Measurements from ENCODE around the gene LAMA2. TPM values are rescaled to one million over a fixed set of nuclear protein-coding genes. Genes with fewer than 3 reads are reported as not detected.

LAMA2 gene
- total and polyA plus RNA-seq, 2 of the 8 experiments (the other 6 are each of a cell fraction or from before 2014, with no cell fraction given): 1.3 to 3.8 TPM

- POLR2A ChIA-PET (ENCODE audit: partially characterized antibody): no interaction called here
- TF ChIP-seq CTBP2 (IDR thresholded peaks at IDR 0.05; ENCODE audit: borderline replicate concordance, insufficient read depth, insufficient read length, low read length): no peak
- H2BK20ac ChIP-seq (ENCODE audit: low read length): no peak overlapping the region
These were observed 264.0 kb downstream of the LAMA2 start for GRCh38 chr6:129146902-129147301.

More at GRCh38 chr6:129146902-129147301, 264.0 kb downstream of the LAMA2 start:
- H3K14ac ChIP-seq (ENCODE audit: insufficient read length): no peak overlapping the region
- H3K4ac ChIP-seq (replicated peaks; ENCODE audit: insufficient read length, low read depth, low read length): no peak overlapping the region
- no peaks in the 10 kb centered on the region for H3K4me1 ChIP-seq (replicated peaks in 1 of 4; ENCODE audit: control insufficient read depth in 3 of 4, insufficient read depth in 4 of 4, low read length in 3 of 4)
- no peaks in the 10 kb centered on the region for H3K9me3 ChIP-seq (ENCODE audit: insufficient read depth in 2 of 2, low read depth in 1 of 2, low read length in 1 of 2)
- H2BK120ac ChIP-seq (replicated peaks; ENCODE audit: low read depth, low read length): no peak overlapping the region
- no peak overlapping the region for H3K27ac ChIP-seq (ENCODE audit: low read depth, low read length)
- no peak overlapping the region for H3K4me2 ChIP-seq (ENCODE audit: insufficient read depth in 1 of 2, low read depth in 2 of 2, low read length in 2 of 2)
- no peak overlapping the region for H2AK5ac ChIP-seq (ENCODE audit: low read depth, low read length)
- no peak overlapping the region for H2BK12ac ChIP-seq (ENCODE audit: low read depth, low read length)
- no peak overlapping the region for H4K8ac ChIP-seq (ENCODE audit: extremely low read depth, insufficient read depth, low read length)
- no peak overlapping the region for H4K5ac ChIP-seq (ENCODE audit: insufficient read length, low read depth, low read length)
- CTCF ChIA-PET (ENCODE audit: partially characterized antibody): no interaction called here
- H3K79me2 ChIP-seq (ENCODE audit: control insufficient read depth in 1 of 2, insufficient read depth in 2 of 2, low read length in 2 of 2): no peaks in the 10 kb centered on the region
- H3K27me3 ChIP-seq (replicated peaks in 1 of 4; ENCODE audit: control insufficient read depth in 3 of 4, extremely low read depth in 1 of 4, insufficient read depth in 3 of 4, low read length in 3 of 4): no peaks in the 10 kb centered on the region
- no peak for DNase-seq (ENCODE audit: low read depth in 1 of 2, low spot score in 2 of 2)
- H2BK5ac ChIP-seq (ENCODE audit: low read depth, low read length): no peak overlapping the region
- H4K91ac ChIP-seq (replicated peaks; ENCODE audit: insufficient read length, low read length): no peak overlapping the region
- no peak overlapping the region for H2BK15ac ChIP-seq (ENCODE audit: low read length)
- H3K23ac ChIP-seq (ENCODE audit: insufficient read length): no peak overlapping the region
- H3K79me1 ChIP-seq (ENCODE audit: low read depth, low read length): no peaks in the 10 kb centered on the region
- no peaks in the 10 kb centered on the region for H4K20me1 ChIP-seq (replicated peaks in 1 of 2; ENCODE audit: control insufficient read depth in 1 of 2, insufficient read depth in 2 of 2, low read length in 2 of 2)
- H3K36me3 ChIP-seq (ENCODE audit: control insufficient read depth in 2 of 4, insufficient read depth in 4 of 4, low read length in 3 of 4): no peaks in the 10 kb centered on the region
- peak overlapping the region; percentile 14; the same call in 1 of the 2 replicates for H2AFZ ChIP-seq (ENCODE audit: low read length)
- no peaks in the 10 kb centered on the region for H3K23me2 ChIP-seq (ENCODE audit: low read depth, low read length)
- no peak overlapping the region for H3K9ac ChIP-seq (replicated peaks in 1 of 4; ENCODE audit: extremely low read depth in 1 of 4, low read depth in 3 of 4, low read length in 3 of 4)
- no peak overlapping the region for H3K4me3 ChIP-seq (ENCODE audit: extremely low read depth in 1 of 4, insufficient read depth in 2 of 4, low read depth in 3 of 4, low read length in 4 of 4)
- H3K18ac ChIP-seq (ENCODE audit: extremely low read depth, low read length): no peak overlapping the region
- 89% methylated on average over 3 of the region's 3 CpGs; no CpG with 5 or more reads in 1 of the 2 experiments for WGBS, 2 experiments (ENCODE audit: extremely low coverage in 1 of 2, insufficient coverage in 1 of 2, insufficient read length in 1 of 2, insufficient replicate concordance in 2 of 2, low coverage in 1 of 2, low lambda C conversion rate in 2 of 2, missing lambda C conversion rate in 1 of 2)
- no peak overlapping the region for H3K56ac ChIP-seq (replicated peaks; ENCODE audit: insufficient read length, low read depth, low read length)
- FAIRE-seq: no peak
